Nephron progenitor cell (in vitro differentiated cells): ENCODE results near the gene ZNRF3.
"Not testable (repeated sequence)": the region's sequence is repeated elsewhere in the genome, so short reads cannot be mapped to it uniquely, and the experiment has no call there.

Experiments
- DNase-seq: peaks from one replicate; pipeline ENCODE4 v3.0.0; 2021
- H3K27ac Mint-ChIP-seq: 2 replicates; pipeline ENCODE4 v1.8.0; 2021; ENCODE audit warnings: mild to moderate bottlenecking, moderate library complexity, mixed read lengths
- H3K27me3 Mint-ChIP-seq: 2 replicates; pipeline ENCODE4 v1.8.0; 2021; ENCODE audit warnings: mild to moderate bottlenecking, low read depth, mixed read lengths; ENCODE audit not compliant: poor library complexity
- H3K36me3 Mint-ChIP-seq: 2 replicates; pipeline ENCODE4 v1.8.0; 2021; ENCODE audit warnings: low read depth, mixed read lengths
- H3K4me1 Mint-ChIP-seq: 2 replicates; pipeline ENCODE4 v1.8.0; 2021; ENCODE audit warnings: mixed read lengths
- H3K4me3 Mint-ChIP-seq: 2 replicates; pipeline ENCODE4 v1.8.0; 2021; ENCODE audit warnings: mild to moderate bottlenecking, moderate library complexity, mixed read lengths
- H3K9me3 Mint-ChIP-seq: 2 replicates; pipeline ENCODE4 v1.8.0; 2021; ENCODE audit warnings: mild to moderate bottlenecking, moderate library complexity, mixed read lengths
- TF ChIP-seq, protein P1 (sequence below): fragments of 200-600 bp; sonication (generic); IDR thresholded peaks from 2 replicates; pipeline ENCODE4 v1.5.0; 2021; ENCODE audit warnings: antibody characterized with exemption

The ZNRF3 gene

GRCh38 chr22:29002603-29003002, 119.2 kb downstream of the ZNRF3 start:
- TF ChIP-seq, protein P1, sequence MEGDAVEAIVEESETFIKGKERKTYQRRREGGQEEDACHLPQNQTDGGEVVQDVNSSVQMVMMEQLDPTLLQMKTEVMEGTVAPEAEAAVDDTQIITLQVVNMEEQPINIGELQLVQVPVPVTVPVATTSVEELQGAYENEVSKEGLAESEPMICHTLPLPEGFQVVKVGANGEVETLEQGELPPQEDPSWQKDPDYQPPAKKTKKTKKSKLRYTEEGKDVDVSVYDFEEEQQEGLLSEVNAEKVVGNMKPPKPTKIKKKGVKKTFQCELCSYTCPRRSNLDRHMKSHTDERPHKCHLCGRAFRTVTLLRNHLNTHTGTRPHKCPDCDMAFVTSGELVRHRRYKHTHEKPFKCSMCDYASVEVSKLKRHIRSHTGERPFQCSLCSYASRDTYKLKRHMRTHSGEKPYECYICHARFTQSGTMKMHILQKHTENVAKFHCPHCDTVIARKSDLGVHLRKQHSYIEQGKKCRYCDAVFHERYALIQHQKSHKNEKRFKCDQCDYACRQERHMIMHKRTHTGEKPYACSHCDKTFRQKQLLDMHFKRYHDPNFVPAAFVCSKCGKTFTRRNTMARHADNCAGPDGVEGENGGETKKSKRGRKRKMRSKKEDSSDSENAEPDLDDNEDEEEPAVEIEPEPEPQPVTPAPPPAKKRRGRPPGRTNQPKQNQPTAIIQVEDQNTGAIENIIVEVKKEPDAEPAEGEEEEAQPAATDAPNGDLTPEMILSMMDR = no peak
- Mint-ChIP-seq H3K36me3 (peaks cover 15% of the 10 kb centered on the region), H3K27me3 (peaks cover 2% of the 10 kb centered on the region), H3K4me3 (peak overlapping the region; percentile 55), H3K27ac (peak overlapping the region; percentile 95), H3K9me3 (no peaks in the 10 kb centered on the region), H3K4me1 (peaks cover 78% of the 10 kb centered on the region)
- DNase-seq = no peak

- TF ChIP-seq, protein P1 = no peak
- no peaks in the 10 kb centered on the region for H3K9me3 Mint-ChIP-seq
- peaks cover 2% of the 10 kb centered on the region for H3K27me3 Mint-ChIP-seq
- peaks cover 8% of the 10 kb centered on the region for H3K36me3 Mint-ChIP-seq
- H3K27ac Mint-ChIP-seq = peak overlapping the region; percentile 48
- DNase-seq = no peak
- peaks cover 84% of the 10 kb centered on the region for H3K4me1 Mint-ChIP-seq
- H3K4me3 Mint-ChIP-seq = no peak overlapping the region
Measured at GRCh38 chr22:29003552-29003951, 120.2 kb downstream of the ZNRF3 start.

DNA sequence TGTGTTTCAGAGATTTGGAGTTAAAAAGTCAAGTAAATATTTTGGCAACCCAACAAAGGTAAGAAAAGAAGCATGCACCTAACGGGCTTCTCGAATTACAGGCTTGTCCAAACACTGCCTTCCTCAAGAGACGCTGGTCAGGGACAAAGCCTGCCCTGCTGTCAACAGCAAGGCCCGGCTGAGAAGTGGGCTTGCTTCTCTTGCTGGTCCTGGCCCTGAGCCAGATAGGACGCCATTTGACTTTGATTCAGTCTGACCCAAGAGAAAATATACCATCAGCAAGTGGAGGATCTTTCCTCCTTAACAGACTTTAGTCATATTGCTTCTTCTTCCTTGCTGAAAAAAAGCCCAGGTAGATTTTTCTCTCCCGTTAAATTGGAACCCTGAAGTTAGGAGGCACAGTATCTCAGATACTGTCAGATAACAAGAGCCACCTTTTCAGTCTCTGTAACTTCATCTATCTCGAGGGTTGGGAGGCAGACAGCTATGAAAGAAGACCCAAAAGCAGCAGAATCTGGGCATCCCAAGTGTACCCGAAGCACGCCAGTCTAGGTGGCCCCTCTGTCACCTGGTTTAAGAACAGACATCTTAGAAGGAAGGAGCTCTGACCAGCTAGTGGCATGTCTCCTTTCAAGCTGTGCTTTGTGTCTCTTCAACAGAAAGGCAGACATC, 120.7 kb downstream of the ZNRF3 start:
- TF ChIP-seq, protein P1 = no peak
- peaks cover 7% of the 10 kb centered on the region for H3K36me3 Mint-ChIP-seq
- peaks cover 86% of the 10 kb centered on the region for H3K4me1 Mint-ChIP-seq
- DNase-seq = peak; percentile 27
- H3K4me3 Mint-ChIP-seq = peak overlapping the region; percentile 45
- H3K9me3 Mint-ChIP-seq = no peaks in the 10 kb centered on the region
- peak overlapping the region; percentile 84 for H3K27ac Mint-ChIP-seq
- peaks cover 2% of the 10 kb centered on the region for H3K27me3 Mint-ChIP-seq

GRCh38 chr22:29004647-29005371, 121.4 kb downstream of the ZNRF3 start:
- H3K4me1 Mint-ChIP-seq = peaks cover 85% of the 10 kb centered on the region
- H3K27me3 Mint-ChIP-seq = peaks cover 2% of the 10 kb centered on the region
- peaks cover 10% of the 10 kb centered on the region for H3K36me3 Mint-ChIP-seq
- TF ChIP-seq, protein P1 = no peak
- peak; percentile 55 for DNase-seq
- peak overlapping the region; percentile 97 for H3K27ac Mint-ChIP-seq
- H3K9me3 Mint-ChIP-seq = no peaks in the 10 kb centered on the region
- H3K4me3 Mint-ChIP-seq = peak overlapping the region; percentile 77

- H3K4me1 Mint-ChIP-seq = peaks cover 87% of the 10 kb centered on the region
- H3K9me3 Mint-ChIP-seq, DNase-seq, H3K27me3 Mint-ChIP-seq: not testable (repeated sequence)
- peaks cover 11% of the 10 kb centered on the region for H3K36me3 Mint-ChIP-seq
- peak overlapping the region; percentile 77 for H3K4me3 Mint-ChIP-seq
- peak overlapping the region; percentile 97 for H3K27ac Mint-ChIP-seq
Measured at GRCh38 chr22:29005754-29006153, 122.4 kb downstream of the ZNRF3 start.

DNA sequence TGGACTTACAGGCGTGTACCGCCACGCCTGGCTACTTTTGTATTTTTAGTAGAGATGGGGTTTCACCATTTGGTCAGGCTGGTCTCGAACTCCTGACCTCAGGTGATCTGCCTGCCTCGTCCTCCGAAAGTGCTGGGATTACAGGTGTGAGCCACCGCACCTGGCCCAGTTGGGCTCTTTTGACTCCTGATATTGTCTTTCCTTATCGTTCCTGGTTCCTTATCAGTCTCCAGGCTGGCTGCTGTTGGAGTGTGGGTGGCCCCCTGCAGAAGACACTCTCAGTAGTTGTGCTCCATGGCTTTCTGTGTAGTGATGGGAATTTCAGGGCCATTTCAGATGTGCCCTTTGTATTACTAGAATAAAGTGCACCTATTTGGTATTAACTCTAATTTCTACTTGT, 123.0 kb downstream of the ZNRF3 start:
- Mint-ChIP-seq H3K4me3 (peak overlapping the region; percentile 18), H3K27ac (peak overlapping the region; percentile 97), H3K4me1 (peaks cover 93% of the 10 kb centered on the region), H3K27me3 (peaks cover 6% of the 10 kb centered on the region), H3K9me3 (no peaks in the 10 kb centered on the region), H3K36me3 (peaks cover 15% of the 10 kb centered on the region)
- no peak for DNase-seq
- TF ChIP-seq, protein P1 = no peak
